ENCODE data around the gene SHH.
A peak's percentile ranks its signal among the peaks of the same experiment; 100 is the strongest.

GRCh38 chr7:155804897-155805825 is 7.1 kb downstream of the SHH start:
- TF ChIP-seq POLR2AphosphoS5 (IDR thresholded peaks at IDR 0.05; ENCODE audit: insufficient read depth, low read depth, low read length) (no peak), CTCF (IDR thresholded peaks at IDR 0.05; ENCODE audit: extremely low read depth in 1 of 2, insufficient read depth in 1 of 2, low read depth in 1 of 2, low read length in 2 of 2) (peak; percentile 50 to 80), POLR2A (IDR thresholded peaks at IDR 0.05; ENCODE audit: low read depth, low read length) (no peak), JUN (IDR thresholded peaks at IDR 0.05; ENCODE audit: borderline replicate concordance, insufficient read depth, insufficient read length, low read depth) (no peak), EZH2 (IDR thresholded peaks at IDR 0.05; ENCODE audit: borderline replicate concordance, low read depth, low read length, severe bottlenecking) (no peak), MAX (IDR thresholded peaks at IDR 0.05; ENCODE audit: insufficient read depth, insufficient read length) (no peak)
